ENCODE measurements around the gene BRD2.

- TF ChIP-seq, protein P1, sequence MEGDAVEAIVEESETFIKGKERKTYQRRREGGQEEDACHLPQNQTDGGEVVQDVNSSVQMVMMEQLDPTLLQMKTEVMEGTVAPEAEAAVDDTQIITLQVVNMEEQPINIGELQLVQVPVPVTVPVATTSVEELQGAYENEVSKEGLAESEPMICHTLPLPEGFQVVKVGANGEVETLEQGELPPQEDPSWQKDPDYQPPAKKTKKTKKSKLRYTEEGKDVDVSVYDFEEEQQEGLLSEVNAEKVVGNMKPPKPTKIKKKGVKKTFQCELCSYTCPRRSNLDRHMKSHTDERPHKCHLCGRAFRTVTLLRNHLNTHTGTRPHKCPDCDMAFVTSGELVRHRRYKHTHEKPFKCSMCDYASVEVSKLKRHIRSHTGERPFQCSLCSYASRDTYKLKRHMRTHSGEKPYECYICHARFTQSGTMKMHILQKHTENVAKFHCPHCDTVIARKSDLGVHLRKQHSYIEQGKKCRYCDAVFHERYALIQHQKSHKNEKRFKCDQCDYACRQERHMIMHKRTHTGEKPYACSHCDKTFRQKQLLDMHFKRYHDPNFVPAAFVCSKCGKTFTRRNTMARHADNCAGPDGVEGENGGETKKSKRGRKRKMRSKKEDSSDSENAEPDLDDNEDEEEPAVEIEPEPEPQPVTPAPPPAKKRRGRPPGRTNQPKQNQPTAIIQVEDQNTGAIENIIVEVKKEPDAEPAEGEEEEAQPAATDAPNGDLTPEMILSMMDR (IDR thresholded peaks at IDR 0.05), result no peak
- no peak for TF ChIP-seq POLR2A (IDR thresholded peaks at IDR 0.05)
Measured at GRCh38 chr6:32950449-32950848, 17.9 kb upstream of the BRD2 start.

All from esophagus squamous epithelium (tissue), 4 donors.